Hepatocyte (in vitro differentiated cells): Measurements from ENCODE around the gene CDC34. TPM values are rescaled to one million over a fixed set of nuclear protein-coding genes. Genes with fewer than 3 reads are reported as not detected.

Experiments used
- DNase-seq: peaks from one replicate; pipeline ENCODE4 v3.0.0-alpha.2; 2016; ENCODE audit warnings: low spot score
- H2AFZ ChIP-seq: fragments of 200-600 bp; sonication (generic); 2 replicates; pipeline ENCODE4 v1.6.0; 2016; ENCODE audit warnings: antibody characterized with exemption, mild to moderate bottlenecking
- H3K27ac ChIP-seq: fragments of 200-600 bp; sonication (generic); 2 replicates; pipeline ENCODE4 v1.5.1; 2016; ENCODE audit warnings: mild to moderate bottlenecking
- H3K27me3 ChIP-seq: fragments of 200-600 bp; sonication (generic); 2 replicates; pipeline ENCODE4 v1.6.1; 2016
- H3K36me3 ChIP-seq: fragments of 200-600 bp; sonication (generic); replicated peaks from 2 replicates; pipeline ENCODE4 v1.5.1; 2016; ENCODE audit warnings: low read depth; ENCODE audit not compliant: insufficient read depth
- H3K4me1 ChIP-seq: fragments of 200-600 bp; sonication (generic); 2 replicates; pipeline ENCODE4 v1.5.1; 2016; ENCODE audit warnings: mild to moderate bottlenecking, moderate library complexity; ENCODE audit not compliant: insufficient read depth
- H3K4me2 ChIP-seq: fragments of 200-600 bp; sonication (generic); 2 replicates; pipeline ENCODE4 v1.6.0; 2016
- H3K4me3 ChIP-seq: fragments of 200-600 bp; sonication (generic); 2 replicates; pipeline ENCODE4 v1.5.1; 2016; ENCODE audit warnings: mild to moderate bottlenecking
- H3K79me2 ChIP-seq: fragments of 200-600 bp; sonication (generic); 2 replicates; pipeline ENCODE4 v1.6.0; 2017; ENCODE audit warnings: mild to moderate bottlenecking
- H3K9me2 ChIP-seq: fragments of 200-600 bp; sonication (generic); replicated peaks from 2 replicates; pipeline ENCODE4 v1.6.0; 2017; ENCODE audit warnings: mild to moderate bottlenecking; ENCODE audit not compliant: insufficient read depth
- H3K9me3 ChIP-seq: fragments of 200-600 bp; sonication (generic); 2 replicates; pipeline ENCODE4 v1.5.1; 2016; ENCODE audit warnings: low read depth, mild to moderate bottlenecking
- H4K20me1 ChIP-seq: fragments of 200-600 bp; sonication (generic); 2 replicates; pipeline ENCODE4 v1.6.0; 2016; ENCODE audit warnings: mild to moderate bottlenecking; ENCODE audit not compliant: insufficient read depth, poor library complexity, severe bottlenecking
- EZH2 ChIP-seq: fragments of 200-600 bp; sonication (generic); IDR thresholded peaks from 2 replicates; pipeline ENCODE4 v1.6.1; 2016; ENCODE audit warnings: antibody characterized with exemption, mild to moderate bottlenecking, borderline replicate concordance
- EZH2phosphoT487 ChIP-seq: fragments of 200-600 bp; sonication (generic); IDR thresholded peaks from one replicate; pipeline ENCODE4 v1.6.1; 2018; ENCODE audit warnings: antibody characterized with exemption, mild to moderate bottlenecking, low read depth, moderate library complexity; ENCODE audit not compliant: unreplicated experiment, severe bottlenecking
- WGBS: methylation state at CpG from one replicate; pipeline ENCODE4 v1.1.6; 2016; ENCODE audit warnings: low lambda C conversion rate; ENCODE audit errors: missing lambda C conversion rate; 5-methylcytosine and 5-hydroxymethylcytosine counted together
- polyA plus RNA-seq: library from polyadenylated mRNA; unstranded; fragments of >200 nt; fragmentation: Nextera tagmentation; extraction: Ambion mirVana; gene quantifications from 2 replicates; pipeline ENCODE4 v1.2.1, GENCODE V29; 2016
- total RNA-seq: library from RNA; depleted of rRNA; stranded (reverse); fragments of >200 nt; gene quantifications from 2 replicates; pipeline ENCODE4 v1.2.3, GENCODE V29; 2014
- TF ChIP-seq, protein P1 (sequence below): fragments of 200-600 bp; sonication (generic); IDR thresholded peaks from 2 replicates; pipeline ENCODE4 v1.5.1; 2016; ENCODE audit warnings: antibody characterized with exemption, mild to moderate bottlenecking; ENCODE audit not compliant: poor library complexity

CDC34 gene
- total and polyA plus RNA-seq, 2 experiments from 2014 or later = 105 to 196 TPM

DNA sequence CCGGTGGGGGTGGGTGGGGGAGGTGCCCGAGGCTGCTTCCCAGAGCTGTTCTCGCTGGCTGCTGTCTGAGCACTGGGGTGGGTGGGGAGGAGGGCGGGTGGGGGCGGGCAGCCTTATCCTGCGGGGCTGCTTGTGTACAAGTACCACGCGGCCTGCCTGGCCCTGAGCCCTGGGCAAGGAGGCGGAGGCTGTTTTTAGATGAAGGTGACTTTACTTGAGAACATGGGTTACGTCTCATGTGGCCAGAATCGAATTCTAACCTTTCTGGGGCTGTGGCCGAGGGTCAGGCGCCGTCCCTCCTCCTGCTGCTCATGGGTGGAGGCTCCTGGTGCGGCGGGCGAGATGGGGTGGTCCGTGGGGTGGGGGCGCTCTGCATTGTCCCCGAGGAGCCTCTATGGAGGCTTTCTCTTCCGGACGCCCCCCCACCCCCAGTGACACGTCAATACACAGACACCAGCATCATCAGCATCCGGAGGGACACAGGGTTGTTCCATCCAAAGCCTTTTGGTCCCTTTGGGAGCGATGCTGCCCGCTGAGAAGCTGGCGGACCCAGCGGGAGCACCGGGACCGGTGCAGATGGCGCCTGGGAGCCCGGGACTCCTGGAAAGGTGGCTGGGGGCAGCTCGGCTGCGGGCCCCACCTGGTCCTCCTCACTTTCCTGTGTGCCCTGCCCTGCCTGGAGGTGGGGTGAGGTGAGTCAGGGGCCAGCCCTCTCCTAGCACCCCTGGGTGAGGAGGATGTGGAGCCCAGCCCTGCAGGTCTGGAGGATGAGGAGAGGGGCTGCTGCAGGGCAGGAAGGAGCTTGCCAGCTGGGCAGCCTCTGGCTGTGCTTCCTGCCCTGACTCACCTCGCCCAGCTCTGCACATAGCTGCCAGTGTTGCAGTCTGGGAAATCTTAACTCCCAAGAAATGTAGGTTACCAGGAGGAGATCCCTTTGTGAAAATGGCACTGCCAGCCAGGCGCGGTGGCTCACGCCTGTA lies 44.3 kb downstream of the CDC34 start:
- no peaks in the 10 kb centered on the region for H3K9me3 ChIP-seq
- H4K20me1 ChIP-seq = peaks cover 78% of the 10 kb centered on the region
- peak; percentile 48 for DNase-seq
- H3K4me2 ChIP-seq = peak overlapping the region; percentile 99
- H3K27ac ChIP-seq = no peak overlapping the region
- 86% methylated on average over 26 of the region's 38 CpGs for WGBS
- H3K36me3 ChIP-seq = no peaks in the 10 kb centered on the region
- H3K27me3 ChIP-seq = no peaks in the 10 kb centered on the region
- H3K79me2 ChIP-seq = peaks cover 81% of the 10 kb centered on the region
- H3K9me2 ChIP-seq = no peaks in the 10 kb centered on the region
- H2AFZ ChIP-seq = no peak overlapping the region
- no peak for TF ChIP-seq EZH2phosphoT487
- no peak for TF ChIP-seq EZH2
- TF ChIP-seq, protein P1, sequence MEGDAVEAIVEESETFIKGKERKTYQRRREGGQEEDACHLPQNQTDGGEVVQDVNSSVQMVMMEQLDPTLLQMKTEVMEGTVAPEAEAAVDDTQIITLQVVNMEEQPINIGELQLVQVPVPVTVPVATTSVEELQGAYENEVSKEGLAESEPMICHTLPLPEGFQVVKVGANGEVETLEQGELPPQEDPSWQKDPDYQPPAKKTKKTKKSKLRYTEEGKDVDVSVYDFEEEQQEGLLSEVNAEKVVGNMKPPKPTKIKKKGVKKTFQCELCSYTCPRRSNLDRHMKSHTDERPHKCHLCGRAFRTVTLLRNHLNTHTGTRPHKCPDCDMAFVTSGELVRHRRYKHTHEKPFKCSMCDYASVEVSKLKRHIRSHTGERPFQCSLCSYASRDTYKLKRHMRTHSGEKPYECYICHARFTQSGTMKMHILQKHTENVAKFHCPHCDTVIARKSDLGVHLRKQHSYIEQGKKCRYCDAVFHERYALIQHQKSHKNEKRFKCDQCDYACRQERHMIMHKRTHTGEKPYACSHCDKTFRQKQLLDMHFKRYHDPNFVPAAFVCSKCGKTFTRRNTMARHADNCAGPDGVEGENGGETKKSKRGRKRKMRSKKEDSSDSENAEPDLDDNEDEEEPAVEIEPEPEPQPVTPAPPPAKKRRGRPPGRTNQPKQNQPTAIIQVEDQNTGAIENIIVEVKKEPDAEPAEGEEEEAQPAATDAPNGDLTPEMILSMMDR = no peak
- peaks cover 31% of the 10 kb centered on the region for H3K4me1 ChIP-seq
- no peak overlapping the region for H3K4me3 ChIP-seq

GRCh38 chr19:576768-577438 lies 45.3 kb downstream of the CDC34 start:
- Histone ChIP-seq H4K20me1 (peaks cover 85% of the 10 kb centered on the region), H3K27me3 (no peaks in the 10 kb centered on the region), H3K9me2 (no peaks in the 10 kb centered on the region), H3K4me3 (no peak overlapping the region), H3K4me1 (peaks cover 31% of the 10 kb centered on the region), H2AFZ (no peak overlapping the region), H3K27ac (no peak overlapping the region), H3K36me3 (no peaks in the 10 kb centered on the region), H3K9me3 (no peaks in the 10 kb centered on the region), H3K4me2 (no peak overlapping the region), H3K79me2 (peaks cover 81% of the 10 kb centered on the region)
- WGBS = 87% methylated on average over 28 of the region's 28 CpGs
- TF ChIP-seq EZH2 (no peak), EZH2phosphoT487 (no peak)
- TF ChIP-seq, protein P1 = no peak
- DNase-seq = no peak

- Histone ChIP-seq H3K4me1 (peaks cover 31% of the 10 kb centered on the region), H4K20me1 (peaks cover 89% of the 10 kb centered on the region), H3K36me3 (no peaks in the 10 kb centered on the region), H3K4me3 (no peak overlapping the region), H3K4me2 (no peak overlapping the region), H3K9me3 (no peaks in the 10 kb centered on the region), H3K9me2 (no peaks in the 10 kb centered on the region), H3K27me3 (no peaks in the 10 kb centered on the region), H3K79me2 (peaks cover 78% of the 10 kb centered on the region), H3K27ac (no peak overlapping the region), H2AFZ (no peak overlapping the region)
- WGBS = 94% methylated on average over 46 of the region's 66 CpGs
- DNase-seq = no peak
- TF ChIP-seq EZH2 (no peak), EZH2phosphoT487 (no peak)
- TF ChIP-seq, protein P1 = no peak
These were observed 46.2 kb downstream of the CDC34 start for GRCh38 chr19:577439-578392.
